ENCODE results near the gene CYB5R2.

DNA sequence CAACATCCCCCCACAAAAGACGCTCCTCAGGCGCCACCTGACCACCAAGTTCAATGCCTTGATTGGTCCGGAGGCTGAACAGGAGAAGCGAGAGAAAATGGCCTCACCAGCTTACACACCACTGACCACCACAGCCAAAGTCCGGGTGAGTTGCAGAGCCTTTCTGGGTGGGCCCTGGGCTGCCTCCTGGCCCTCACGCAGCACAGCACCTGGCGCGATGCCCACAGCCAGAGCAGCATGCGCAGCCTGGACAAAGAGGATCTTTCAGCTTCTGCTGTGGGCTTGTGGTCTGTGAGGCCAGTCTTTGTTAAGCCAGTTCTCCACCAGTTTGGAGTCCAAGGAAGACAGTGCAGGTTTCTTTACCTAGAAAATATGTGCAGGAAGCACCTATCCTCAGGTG lies 21.6 kb downstream of the CYB5R2 start:
- TF ChIP-seq, protein P1, sequence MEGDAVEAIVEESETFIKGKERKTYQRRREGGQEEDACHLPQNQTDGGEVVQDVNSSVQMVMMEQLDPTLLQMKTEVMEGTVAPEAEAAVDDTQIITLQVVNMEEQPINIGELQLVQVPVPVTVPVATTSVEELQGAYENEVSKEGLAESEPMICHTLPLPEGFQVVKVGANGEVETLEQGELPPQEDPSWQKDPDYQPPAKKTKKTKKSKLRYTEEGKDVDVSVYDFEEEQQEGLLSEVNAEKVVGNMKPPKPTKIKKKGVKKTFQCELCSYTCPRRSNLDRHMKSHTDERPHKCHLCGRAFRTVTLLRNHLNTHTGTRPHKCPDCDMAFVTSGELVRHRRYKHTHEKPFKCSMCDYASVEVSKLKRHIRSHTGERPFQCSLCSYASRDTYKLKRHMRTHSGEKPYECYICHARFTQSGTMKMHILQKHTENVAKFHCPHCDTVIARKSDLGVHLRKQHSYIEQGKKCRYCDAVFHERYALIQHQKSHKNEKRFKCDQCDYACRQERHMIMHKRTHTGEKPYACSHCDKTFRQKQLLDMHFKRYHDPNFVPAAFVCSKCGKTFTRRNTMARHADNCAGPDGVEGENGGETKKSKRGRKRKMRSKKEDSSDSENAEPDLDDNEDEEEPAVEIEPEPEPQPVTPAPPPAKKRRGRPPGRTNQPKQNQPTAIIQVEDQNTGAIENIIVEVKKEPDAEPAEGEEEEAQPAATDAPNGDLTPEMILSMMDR (IDR thresholded peaks at IDR 0.05), result no peak
- no peak for TF ChIP-seq POLR2A (IDR thresholded peaks at IDR 0.05)
- TF ChIP-seq POLR2AphosphoS5 (IDR thresholded peaks at IDR 0.05), result no peak

All from prostate gland (tissue), 2 donors.